Stimulated activated CD8-positive, alpha-beta memory T cell treated with anti-CD3 and anti-CD28 coated beads, Interleukin-15, amount 100 ng/mL, for 24 hours (primary cell): Measurements from ENCODE around the gene FBXO31.

ENCODE experiments used
- DNase-seq: peaks from one replicate; pipeline ENCODE4 v3.0.0-alpha.2; 2020; ENCODE audit warnings: low read depth

Gene FBXO31

GRCh38 chr16:87278191-87279093 is 105.1 kb downstream of the FBXO31 start:
- peak; percentile 4 for DNase-seq
